Fibroblast of mammary gland (primary cell): ENCODE results near the gene TBC1D25.
"Not testable (repeated sequence)": the region's sequence is repeated elsewhere in the genome, so short reads cannot be mapped to it uniquely, and the experiment has no call there.

Source experiments
- DNase-seq: peaks from one replicate; pipeline ENCODE4 v3.0.0-alpha.2; 2010; ENCODE audit warnings: low read depth
- H3K4me3 ChIP-seq: 2 replicates; pipeline ENCODE4 v1.5.1; 2011; ENCODE audit warnings: low read depth, mild to moderate bottlenecking, low read length, moderate library complexity; ENCODE audit not compliant: control insufficient read depth
- CTCF ChIP-seq: conservative IDR thresholded peaks from 2 replicates; pipeline ENCODE4 v1.5.1; 2011; ENCODE audit warnings: low read depth, low read length, inconsistent platforms; ENCODE audit not compliant: control insufficient read depth, insufficient read depth

The TBC1D25 gene

GRCh38 chrX:48522291-48522690 is 17.2 kb upstream of the TBC1D25 start:
- H3K4me3 ChIP-seq: peak overlapping the region; percentile 72
- no peak for DNase-seq
- TF ChIP-seq CTCF: no peak

- TF ChIP-seq CTCF: no peak
- DNase-seq: no peak
- H3K4me3 ChIP-seq: no peak overlapping the region
These were observed 15.8 kb upstream of the TBC1D25 start for GRCh38 chrX:48523682-48524081.

GRCh38 chrX:48525853-48526252 is 13.7 kb upstream of the TBC1D25 start:
- not testable (repeated sequence) for H3K4me3 ChIP-seq
- DNase-seq: peak; percentile 32

GRCh38 chrX:48530736-48531135 is 8.8 kb upstream of the TBC1D25 start:
- TF ChIP-seq CTCF: no peak
- DNase-seq: peak; percentile 43
- H3K4me3 ChIP-seq: no peak overlapping the region

DNA sequence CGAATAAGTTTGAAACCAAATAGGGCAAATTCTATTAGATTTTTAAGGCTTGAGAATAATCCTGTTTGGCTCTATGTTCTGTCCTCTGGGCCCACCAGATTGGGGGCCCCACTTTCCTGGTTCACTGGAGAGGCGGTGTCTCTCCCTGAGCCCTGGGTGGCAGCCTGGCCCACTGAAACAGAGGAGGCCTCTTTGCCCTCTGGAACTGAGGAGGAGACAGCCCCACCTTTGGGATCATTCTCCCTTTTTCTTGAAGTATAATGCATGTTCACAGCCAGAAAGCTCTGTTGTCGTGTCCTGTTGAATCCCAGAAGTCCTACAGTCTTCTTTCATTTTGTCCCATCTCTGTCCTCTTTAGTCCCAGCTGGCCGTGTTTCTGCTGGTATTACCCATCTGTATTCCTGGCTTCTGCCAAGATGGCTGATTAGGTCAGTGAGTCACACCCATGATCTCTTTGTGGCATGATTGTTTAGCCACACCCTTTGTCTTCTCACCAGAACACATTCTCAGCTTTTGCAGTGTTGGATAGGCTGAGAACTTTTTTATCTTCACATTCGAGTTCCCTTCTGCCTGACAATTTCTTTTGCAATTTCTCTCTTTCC is 8.1 kb upstream of the TBC1D25 start:
- no peak for TF ChIP-seq CTCF
- H3K4me3 ChIP-seq: no peak overlapping the region
- DNase-seq: peak; percentile 91

DNA sequence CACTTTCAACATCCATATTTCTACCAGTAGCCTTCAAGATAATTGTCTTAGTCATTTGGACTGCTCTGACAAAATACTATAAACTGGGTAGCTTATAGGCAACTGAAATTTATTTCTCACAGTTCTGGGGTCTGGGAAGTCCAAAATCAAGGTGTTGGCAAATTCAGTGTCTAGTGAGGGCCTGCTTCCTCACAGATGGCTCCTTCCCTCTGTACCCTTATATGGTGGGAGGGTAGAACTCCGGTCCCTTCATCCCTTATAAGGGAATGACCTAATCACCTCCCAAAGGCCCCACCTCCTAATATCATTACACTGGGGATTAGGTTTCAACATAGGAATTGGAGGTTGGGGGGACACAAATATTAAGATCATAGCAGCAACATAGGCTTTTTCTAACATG is 7.4 kb upstream of the TBC1D25 start:
- TF ChIP-seq CTCF: no peak

GRCh38 chrX:48533165-48533564 is 6.3 kb upstream of the TBC1D25 start:
- no peak for TF ChIP-seq CTCF
- DNase-seq: peak; percentile 35
- no peak overlapping the region for H3K4me3 ChIP-seq

More for the DNA sequence above, 7.4 kb upstream of the TBC1D25 start:
- DNase-seq: peak; percentile 30
- no peak overlapping the region for H3K4me3 ChIP-seq
